Nephron (organoid): ENCODE data around the gene WDR89.
A peak's percentile ranks its signal among the peaks of the same experiment; 100 is the strongest.

Experiments used
- H3K27ac Mint-ChIP-seq, 3 experiments: 2 replicates each; pipeline ENCODE4 v1.8.0; 2020; ENCODE audit warnings: mixed read lengths in 3 of 3, mild to moderate bottlenecking in 2 of 3, moderate library complexity in 1 of 3
- H3K27me3 Mint-ChIP-seq: 2 replicates; pipeline ENCODE4 v1.8.0; 2021; ENCODE audit warnings: low read depth, mild to moderate bottlenecking, moderate library complexity, mixed read lengths
- H3K36me3 Mint-ChIP-seq: 2 replicates; pipeline ENCODE4 v1.8.0; 2020; ENCODE audit warnings: low read depth, mixed read lengths
- H3K4me1 Mint-ChIP-seq: 2 replicates; pipeline ENCODE4 v1.8.0; 2020; ENCODE audit warnings: mixed read lengths
- H3K4me3 Mint-ChIP-seq, 3 experiments: 2 replicates each; pipeline ENCODE4 v1.8.0; 2020; ENCODE audit warnings: mild to moderate bottlenecking in 3 of 3, mixed read lengths in 3 of 3, moderate library complexity in 2 of 3
- H3K9me3 Mint-ChIP-seq: 2 replicates; pipeline ENCODE4 v1.8.0; 2020; ENCODE audit warnings: mixed read lengths
- CTCF ChIP-seq, 3 experiments: fragments of 200-600 bp; sonication (generic); IDR thresholded peaks; one replicate each; pipeline ENCODE4 v1.5.0; 2021; ENCODE audit warnings: antibody characterized with exemption in 3 of 3; ENCODE audit not compliant: unreplicated experiment in 3 of 3

The WDR89 gene

GRCh38 chr14:63652406-63652805 is 10.7 kb upstream of the WDR89 start:
- Mint-ChIP-seq H3K36me3 (no peaks in the 10 kb centered on the region), H3K4me1 (no peaks in the 10 kb centered on the region), H3K4me3 (no peak overlapping the region), H3K27ac (no peak overlapping the region), H3K9me3 (no peaks in the 10 kb centered on the region), H3K27me3 (peaks cover 3% of the 10 kb centered on the region)
- no peak for TF ChIP-seq CTCF (IDR thresholded peaks at IDR 0.05; ENCODE audit: unreplicated experiment in 3 of 3)

GRCh38 chr14:63650256-63650952 is 8.7 kb upstream of the WDR89 start:
- Mint-ChIP-seq H3K27ac (no peak overlapping the region), H3K36me3 (no peaks in the 10 kb centered on the region), H3K27me3 (peaks cover 3% of the 10 kb centered on the region), H3K9me3 (no peaks in the 10 kb centered on the region), H3K4me3 (no peak overlapping the region), H3K4me1 (no peaks in the 10 kb centered on the region)
- TF ChIP-seq CTCF (IDR thresholded peaks at IDR 0.05; ENCODE audit: unreplicated experiment in 3 of 3), result no peak

GRCh38 chr14:63647696-63648410 is 6.2 kb upstream of the WDR89 start:
- no peak overlapping the region for H3K4me3 Mint-ChIP-seq
- peaks cover 3% of the 10 kb centered on the region for H3K27me3 Mint-ChIP-seq
- no peaks in the 10 kb centered on the region for H3K9me3 Mint-ChIP-seq
- TF ChIP-seq CTCF (IDR thresholded peaks at IDR 0.05; ENCODE audit: unreplicated experiment in 3 of 3), result no peak
- H3K4me1 Mint-ChIP-seq, result no peaks in the 10 kb centered on the region
- no peaks in the 10 kb centered on the region for H3K36me3 Mint-ChIP-seq
- H3K27ac Mint-ChIP-seq, result peak overlapping the region in 1 of 3 experiments; percentile 2

- no peak for TF ChIP-seq CTCF (IDR thresholded peaks at IDR 0.05; ENCODE audit: unreplicated experiment in 3 of 3)
- H3K4me1 Mint-ChIP-seq, result no peaks in the 10 kb centered on the region
- no peaks in the 10 kb centered on the region for H3K27me3 Mint-ChIP-seq
- H3K27ac Mint-ChIP-seq, result no peak overlapping the region
- no peaks in the 10 kb centered on the region for H3K9me3 Mint-ChIP-seq
- H3K36me3 Mint-ChIP-seq, result no peaks in the 10 kb centered on the region
- H3K4me3 Mint-ChIP-seq, result no peak overlapping the region
Measured at GRCh38 chr14:63644741-63645140, 3.1 kb upstream of the WDR89 start.

- H3K27ac Mint-ChIP-seq, result peak overlapping the region; percentile 92 to 95 (median 94)
- no peaks in the 10 kb centered on the region for H3K27me3 Mint-ChIP-seq
- H3K4me1 Mint-ChIP-seq, result peaks cover 5% of the 10 kb centered on the region
- H3K36me3 Mint-ChIP-seq, result peaks cover 10% of the 10 kb centered on the region
- H3K4me3 Mint-ChIP-seq, result peak overlapping the region; percentile 84 to 93 (median 86)
- H3K9me3 Mint-ChIP-seq, result no peaks in the 10 kb centered on the region
- TF ChIP-seq CTCF (IDR thresholded peaks at IDR 0.05; ENCODE audit: unreplicated experiment in 3 of 3), result no peak
Measured at GRCh38 chr14:63642656-63643382, 1.1 kb upstream of the WDR89 start.
